Umbilical cord (tissue), 2 donors: ENCODE results near the gene RASA2. TPM values are rescaled to one million over a fixed set of nuclear protein-coding genes. Genes with fewer than 3 reads are reported as not detected.

ENCODE experiments used
- DNase-seq: peaks from one replicate; pipeline ENCODE4 v3.0.0-alpha.2; 2015; ENCODE audit warnings: low spot score
- total RNA-seq: library from RNA; depleted of rRNA; stranded (reverse); fragments of >200 nt; gene quantifications from one replicate; pipeline ENCODE4 v1.2.3, GENCODE V29; 2014; ENCODE audit warnings: low replicate concordance; ENCODE audit not compliant: insufficient read depth

RASA2 gene
- total RNA-seq, 1 donor from 2014 or later, result 16.9 TPM

GRCh38 chr3:141643391-141643790 is 156.6 kb downstream of the RASA2 start:
- DNase-seq, result no peak

GRCh38 chr3:141643796-141644195 is 157.0 kb downstream of the RASA2 start:
- no peak for DNase-seq

- peak; percentile 22 for DNase-seq
These were observed 158.1 kb downstream of the RASA2 start for GRCh38 chr3:141644931-141645330.

GRCh38 chr3:141646760-141647561 is 160.1 kb downstream of the RASA2 start:
- DNase-seq, result peak; percentile 69

GRCh38 chr3:141647562-141647915 is 160.7 kb downstream of the RASA2 start:
- DNase-seq, result no peak

- no peak for DNase-seq
These were observed 161.5 kb downstream of the RASA2 start for GRCh38 chr3:141648055-141648910.

GRCh38 chr3:141649871-141650270 is 163.0 kb downstream of the RASA2 start:
- peak; percentile 16 for DNase-seq

- DNase-seq, result no peak
These were observed 164.0 kb downstream of the RASA2 start for GRCh38 chr3:141650783-141651182.

GRCh38 chr3:141651409-141651808 is 164.6 kb downstream of the RASA2 start:
- DNase-seq, result peak; percentile 62

GRCh38 chr3:141652349-141652748 is 165.5 kb downstream of the RASA2 start:
- DNase-seq, result no peak

- peak; percentile 62 for DNase-seq
These were observed 167.0 kb downstream of the RASA2 start for GRCh38 chr3:141653847-141654246.

GRCh38 chr3:141655801-141656200 is 169.0 kb downstream of the RASA2 start:
- DNase-seq, result no peak

GRCh38 chr3:141656771-141657170 is 169.9 kb downstream of the RASA2 start:
- DNase-seq, result peak; percentile 13

- DNase-seq, result no peak
These were observed 170.7 kb downstream of the RASA2 start for GRCh38 chr3:141657516-141657915.

- DNase-seq, result peak; percentile 55
These were observed 173.2 kb downstream of the RASA2 start for GRCh38 chr3:141659821-141660613.

- DNase-seq, result no peak
These were observed 173.8 kb downstream of the RASA2 start for GRCh38 chr3:141660614-141660947.

GRCh38 chr3:141661229-141662196 is 174.7 kb downstream of the RASA2 start:
- no peak for DNase-seq

GRCh38 chr3:141663993-141664392 is 177.2 kb downstream of the RASA2 start:
- peak; percentile 35 for DNase-seq
